HCT116 (cell line): ENCODE measurements around the gene ZFYVE1. TPM values are rescaled to one million over a fixed set of nuclear protein-coding genes. Genes with fewer than 3 reads are reported as not detected.

Source experiments
- ATAC-seq: fragments of 200-7000 bp; cut with Tn5 transposase; 2 replicates; pipeline ENCODE4 v1.9.1; 2020; ENCODE audit warnings: mild to moderate bottlenecking, moderate library complexity
- BruUV-seq: library from RNA; stranded (reverse); fragments of 400-500 nt; replicated peaks from 2 replicates; lab custom pipeline; 2021; lab: Mats Ljungman, UMichigan
- CTCF ChIA-PET: fragments of 300-600 bp; sonication (Branson Sonifier 250); formaldehyde crosslinking; loops from one replicate; lab custom pipeline; 2021; ENCODE audit warnings: antibody characterized with exemption; lab: Charles Lee
- POLR2A ChIA-PET: fragments of 300-600, 350-600 bp; sonication (Branson Sonifier 250); formaldehyde crosslinking; loops from one replicate; lab custom pipeline; 2021; ENCODE audit warnings: antibody characterized with exemption; lab: Charles Lee
- RAD21 ChIA-PET, 2 experiments: fragments of 300-600 bp; sonication (Branson Sonifier 250); formaldehyde crosslinking; loops; one replicate each; lab custom pipeline; 2023; ENCODE audit warnings: low total read pairs in 2 of 2; ENCODE audit not compliant: uncharacterized antibody in 2 of 2, unreplicated experiment in 2 of 2, low non-redundant PET in 1 of 2; lab: Charles Lee
- DNase-seq: peaks from one replicate; pipeline ENCODE4 v3.0.0-alpha.2; 2010; ENCODE audit warnings: low read depth, low spot score
- H2AFZ ChIP-seq: fragments of 200-600 bp; shearing (Covaris generic), sonication (generic); 2 replicates; pipeline ENCODE4 v1.6.1; 2017; ENCODE audit warnings: low read depth, mixed run types, mixed read lengths, antibody characterized with exemption, low read length; ENCODE audit not compliant: poor library complexity, severe bottlenecking
- H3K27ac ChIP-seq: 2 replicates; pipeline ENCODE4 v1.5.1; 2012; ENCODE audit warnings: low read depth, low read length
- H3K27me3 ChIP-seq: fragments of 200-600 bp; sonication (generic); 2 replicates; pipeline ENCODE4 v1.6.1; 2016; ENCODE audit warnings: mixed run types, low read length, mixed read lengths; ENCODE audit not compliant: insufficient read depth
- H3K36me3 ChIP-seq, 2 experiments: fragments of 200-500 bp in 1 of 2; fragments of 200-600 bp in 1 of 2; sonication (Bioruptor generic) in 1 of 2; sonication (generic) in 1 of 2; 2 replicates each; pipeline versions ENCODE4 v1.5.1 to v1.6.1; 2014 to 2016; ENCODE audit warnings: low read length in 2 of 2, inconsistent platforms in 1 of 2, mixed read lengths in 1 of 2, mixed run types in 1 of 2; ENCODE audit not compliant: insufficient read depth in 2 of 2, control insufficient read depth in 1 of 2
- H3K4me1 ChIP-seq, 2 experiments: fragments of 200-600 bp in 1 of 2; sonication (generic) in 1 of 2; 2 replicates each; pipeline versions ENCODE4 v1.5.1 to v1.6.1; 2012 to 2017; ENCODE audit warnings: low read length in 2 of 2, inconsistent platforms in 1 of 2, mild to moderate bottlenecking in 1 of 2, mixed read lengths in 1 of 2, mixed run types in 1 of 2, moderate library complexity in 1 of 2; ENCODE audit not compliant: insufficient read depth in 2 of 2, control insufficient read depth in 1 of 2
- H3K4me2 ChIP-seq: fragments of 200-600 bp; sonication (generic); 2 replicates; pipeline ENCODE4 v1.6.1; 2017; ENCODE audit warnings: mixed run types, low read length, mixed read lengths
- H3K4me3 ChIP-seq, 2 experiments: fragments of 200-600 bp in 1 of 2; sonication (generic) in 1 of 2; replicated peaks in 1 of 2; 2 replicates each; pipeline ENCODE4 v1.5.1; 2011 to 2016; ENCODE audit warnings: low read length in 2 of 2, control low read depth in 1 of 2, low read depth in 1 of 2, mild to moderate bottlenecking in 1 of 2, mixed read lengths in 1 of 2, mixed run types in 1 of 2
- H3K79me2 ChIP-seq: fragments of 200-600 bp; sonication (generic); 2 replicates; pipeline ENCODE4 v1.6.1; 2017; ENCODE audit warnings: mild to moderate bottlenecking, mixed run types, low read length, moderate library complexity, mixed read lengths; ENCODE audit not compliant: insufficient read depth
- H3K9ac ChIP-seq: fragments of 200-600 bp; sonication (generic); 2 replicates; pipeline ENCODE4 v1.6.1; 2016; ENCODE audit warnings: low read length, mixed read lengths
- H3K9me2 ChIP-seq: fragments of 200-600 bp; sonication (generic), shearing (Covaris generic); 2 replicates; pipeline ENCODE4 v1.6.1; 2017; ENCODE audit warnings: mixed run types, mild to moderate bottlenecking, moderate library complexity; ENCODE audit not compliant: insufficient read depth
- H3K9me3 ChIP-seq, 2 experiments: fragments of 200-500 bp in 1 of 2; fragments of 200-600 bp in 1 of 2; sonication (Bioruptor generic) in 1 of 2; sonication (generic) in 1 of 2; 2 replicates each; pipeline ENCODE4 v1.6.1; 2014 to 2017; ENCODE audit warnings: low read length in 2 of 2, mixed read lengths in 2 of 2, inconsistent platforms in 1 of 2, low read depth in 1 of 2, mild to moderate bottlenecking in 1 of 2, mixed run types in 1 of 2, moderate library complexity in 1 of 2; ENCODE audit not compliant: control insufficient read depth in 1 of 2, insufficient read depth in 1 of 2
- H4K20me1 ChIP-seq: fragments of 200-600 bp; sonication (generic), shearing (Covaris generic); 2 replicates; pipeline ENCODE4 v1.6.1; 2017; ENCODE audit warnings: mixed run types, mild to moderate bottlenecking, moderate library complexity; ENCODE audit not compliant: insufficient read depth
- EGR1 ChIP-seq: IDR thresholded peaks from 2 replicates; pipeline ENCODE4 v1.6.1; 2012; ENCODE audit warnings: low read depth
- EZH2 ChIP-seq: fragments of 200-600 bp; sonication (generic); IDR thresholded peaks from 2 replicates; pipeline ENCODE4 v1.6.1; 2017; ENCODE audit warnings: antibody characterized with exemption, mixed run types
- EZH2phosphoT487 ChIP-seq: fragments of 200-600 bp; IDR thresholded peaks from 2 replicates; pipeline ENCODE4 v1.6.1; 2018; ENCODE audit warnings: antibody characterized with exemption, borderline replicate concordance
- FOSL1 ChIP-seq: IDR thresholded peaks from 2 replicates; pipeline ENCODE4 v1.6.1; 2012; ENCODE audit warnings: low read depth
- POLR2A ChIP-seq: IDR thresholded peaks from 2 replicates; pipeline ENCODE4 v1.7.0; 2011; ENCODE audit warnings: borderline replicate concordance; ENCODE audit not compliant: insufficient read depth, insufficient read length; ENCODE audit errors: extremely low read depth
- POLR2AphosphoS5 ChIP-seq: IDR thresholded peaks from 2 replicates; pipeline ENCODE4 v1.6.1; 2011; ENCODE audit warnings: mild to moderate bottlenecking, low read depth, low read length, moderate library complexity
- REST ChIP-seq: IDR thresholded peaks from 2 replicates; pipeline ENCODE4 v1.6.1; 2012; ENCODE audit warnings: low read depth
- SIN3A ChIP-seq: IDR thresholded peaks from 2 replicates; pipeline ENCODE4 v1.6.1; 2012; ENCODE audit warnings: low read depth
- SP1 ChIP-seq: IDR thresholded peaks from 2 replicates; pipeline ENCODE4 v1.6.1; 2012; ENCODE audit warnings: low read depth
- intact Hi-C: fragments of 100-400 bp; cut with micrococcal nuclease; formaldehyde crosslinking; loops from 2 replicates; pipeline ENCODE4 v1.10.0; 2022
- total RNA-seq: library from RNA; stranded (reverse); gene quantifications from one replicate; pipeline ENCODE4 v1.2.1, GENCODE V29; 2021; ENCODE audit not compliant: unreplicated experiment

ZFYVE1 gene
- total RNA-seq, 1 experiment from 2014 or later = 7.7 TPM

DNA sequence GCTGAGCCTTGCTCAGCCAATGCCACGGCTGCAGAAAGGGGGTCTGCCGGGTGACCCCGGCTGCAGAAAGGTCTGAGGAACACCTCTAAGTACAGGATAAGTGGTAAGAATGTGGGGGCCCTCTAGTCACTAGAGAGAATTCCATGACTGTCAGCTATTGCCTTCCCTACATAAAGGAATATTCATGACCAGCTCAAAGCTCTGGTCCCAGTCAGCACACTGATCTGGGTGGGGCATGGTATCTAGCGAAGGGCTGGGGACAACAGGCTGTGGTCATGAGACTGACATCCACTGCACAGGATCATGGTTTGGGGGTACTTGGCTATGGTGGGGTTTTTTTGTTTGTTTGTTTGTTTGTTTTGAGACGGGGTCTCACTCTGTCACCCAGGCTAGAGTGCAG, 58.6 kb downstream of the ZFYVE1 start:
- ChIA-PET POLR2A (no interaction called here), RAD21 (no interaction called here), CTCF (no interaction called here)
- no peaks in the 10 kb centered on the region for H3K27me3 ChIP-seq
- H4K20me1 ChIP-seq = no peaks in the 10 kb centered on the region
- H2AFZ ChIP-seq = no peak overlapping the region
- intact Hi-C loops = no loop called here
- no peak for DNase-seq
- H3K9ac ChIP-seq = no peak overlapping the region
- H3K27ac ChIP-seq = no peak overlapping the region
- no peaks in the 10 kb centered on the region for H3K9me3 ChIP-seq
- H3K79me2 ChIP-seq = no peaks in the 10 kb centered on the region
- no peaks in the 10 kb centered on the region for H3K36me3 ChIP-seq
- no peak overlapping the region for H3K4me3 ChIP-seq
- peaks cover 5 to 23% of the 10 kb centered on the region in 2 experiments; a peak in 3 of 4 replicates for H3K4me1 ChIP-seq
- H3K4me2 ChIP-seq = no peak overlapping the region
- BruUV-seq = no TSS peak
- TF ChIP-seq REST = no peak
- no peaks in the 10 kb centered on the region for H3K9me2 ChIP-seq
- ATAC-seq = no peak

DNA sequence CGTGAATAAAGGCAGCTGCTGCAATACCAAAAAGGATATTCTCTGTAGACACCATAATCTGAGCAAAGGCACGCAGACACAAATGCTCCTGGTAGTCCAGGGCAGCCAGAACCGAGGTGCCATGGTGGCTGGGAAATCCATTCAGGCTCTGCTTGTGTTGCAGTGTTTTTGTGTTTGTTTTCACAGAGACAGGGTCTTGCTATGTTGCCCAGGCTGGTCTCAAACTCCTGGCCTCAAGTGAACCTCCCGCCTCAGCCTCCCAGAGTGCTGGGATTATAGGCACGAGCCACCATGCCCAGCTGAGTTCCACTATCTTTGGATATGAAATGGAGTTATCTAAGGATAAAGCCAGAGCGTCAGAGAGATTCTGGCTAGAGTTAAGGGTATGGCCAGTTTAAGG, 60.9 kb downstream of the ZFYVE1 start:
- POLR2A ChIA-PET = no interaction called here

More for the DNA sequence above, 60.9 kb downstream of the ZFYVE1 start:
- no TSS peak for BruUV-seq
- no peak for TF ChIP-seq FOSL1
- TF ChIP-seq SIN3A = no peak
- no peak for TF ChIP-seq POLR2AphosphoS5
- no peak for TF ChIP-seq EZH2
- no peak for TF ChIP-seq POLR2A
- TF ChIP-seq SP1 = no peak
- TF ChIP-seq EGR1 = no peak
- no peak for TF ChIP-seq EZH2phosphoT487
- H2AFZ ChIP-seq = no peak overlapping the region
- intact Hi-C loops = no loop called here
- no peak overlapping the region for H3K27ac ChIP-seq
- CTCF ChIA-PET = no interaction called here
- no peaks in the 10 kb centered on the region for H3K9me2 ChIP-seq
- RAD21 ChIA-PET = no interaction called here
- DNase-seq (no peak), ATAC-seq (no peak)
- H3K4me3 ChIP-seq = no peak overlapping the region
- H3K36me3 ChIP-seq = no peaks in the 10 kb centered on the region
- no peaks in the 10 kb centered on the region for H3K27me3 ChIP-seq
- H3K9ac ChIP-seq = no peak overlapping the region
- H3K4me1 ChIP-seq = peaks cover 21 to 46% of the 10 kb centered on the region in 2 experiments
- no peaks in the 10 kb centered on the region for H3K79me2 ChIP-seq
- H3K9me3 ChIP-seq = no peaks in the 10 kb centered on the region
- no peak overlapping the region for H3K4me2 ChIP-seq
- no peaks in the 10 kb centered on the region for H4K20me1 ChIP-seq
